ENCODE data around the gene DNAH2. TPM values are rescaled to one million over a fixed set of nuclear protein-coding genes. Genes with fewer than 3 reads are reported as not detected.

The DNAH2 gene
- total RNA-seq, 6 donors from 2014 or later, result 0.66 to 34.6 (median 6.0) TPM

DNA sequence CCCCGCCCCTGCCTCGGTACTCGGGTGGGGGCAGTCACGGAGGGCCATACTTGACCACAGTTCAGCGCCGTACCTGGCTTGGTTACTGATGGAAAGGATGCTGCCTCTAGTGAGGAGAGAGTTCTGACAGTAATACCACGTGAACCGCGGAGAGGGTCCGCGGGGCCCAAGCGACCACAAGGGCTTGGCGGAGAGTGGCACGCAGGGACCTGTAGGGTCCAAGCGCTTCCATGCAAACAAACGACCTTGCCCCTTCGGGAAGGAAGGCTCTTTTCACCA, 125.7 kb downstream of the DNAH2 start:
- Histone ChIP-seq H3K4me3 (peak overlapping the region; percentile 82 to 90 (median 87)), H3K9me3 (no peaks in the 10 kb centered on the region), H3K27ac (peak overlapping the region; percentile 99 to 100 (median 100)), H3K4me1 (peaks cover 31 to 65% (median 43%) of the 10 kb centered on the region in 4 donors), H3K27me3 (no peaks in the 10 kb centered on the region), H3K36me3 (peaks cover 16 to 32% (median 30%) of the 10 kb centered on the region in 4 donors)
- no peak for DNase-seq
- 2% methylated on average over 17 of the region's 17 CpGs; no CpG with 5 or more reads in 1 of the 2 donors for WGBS, 2 donors
- ATAC-seq (ENCODE audit: low FRiP score in 2 of 2), result no peak
- TF ChIP-seq EP300 (IDR thresholded peaks at IDR 0.05), result no peak
- no peak for TF ChIP-seq POLR2AphosphoS5 (IDR thresholded peaks at IDR 0.05)
- TF ChIP-seq, protein P1, sequence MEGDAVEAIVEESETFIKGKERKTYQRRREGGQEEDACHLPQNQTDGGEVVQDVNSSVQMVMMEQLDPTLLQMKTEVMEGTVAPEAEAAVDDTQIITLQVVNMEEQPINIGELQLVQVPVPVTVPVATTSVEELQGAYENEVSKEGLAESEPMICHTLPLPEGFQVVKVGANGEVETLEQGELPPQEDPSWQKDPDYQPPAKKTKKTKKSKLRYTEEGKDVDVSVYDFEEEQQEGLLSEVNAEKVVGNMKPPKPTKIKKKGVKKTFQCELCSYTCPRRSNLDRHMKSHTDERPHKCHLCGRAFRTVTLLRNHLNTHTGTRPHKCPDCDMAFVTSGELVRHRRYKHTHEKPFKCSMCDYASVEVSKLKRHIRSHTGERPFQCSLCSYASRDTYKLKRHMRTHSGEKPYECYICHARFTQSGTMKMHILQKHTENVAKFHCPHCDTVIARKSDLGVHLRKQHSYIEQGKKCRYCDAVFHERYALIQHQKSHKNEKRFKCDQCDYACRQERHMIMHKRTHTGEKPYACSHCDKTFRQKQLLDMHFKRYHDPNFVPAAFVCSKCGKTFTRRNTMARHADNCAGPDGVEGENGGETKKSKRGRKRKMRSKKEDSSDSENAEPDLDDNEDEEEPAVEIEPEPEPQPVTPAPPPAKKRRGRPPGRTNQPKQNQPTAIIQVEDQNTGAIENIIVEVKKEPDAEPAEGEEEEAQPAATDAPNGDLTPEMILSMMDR (IDR thresholded peaks at IDR 0.05), result peak in 1 of 6 experiments; percentile 4
- TF ChIP-seq POLR2A (IDR thresholded peaks at IDR 0.05), result no peak

DNA sequence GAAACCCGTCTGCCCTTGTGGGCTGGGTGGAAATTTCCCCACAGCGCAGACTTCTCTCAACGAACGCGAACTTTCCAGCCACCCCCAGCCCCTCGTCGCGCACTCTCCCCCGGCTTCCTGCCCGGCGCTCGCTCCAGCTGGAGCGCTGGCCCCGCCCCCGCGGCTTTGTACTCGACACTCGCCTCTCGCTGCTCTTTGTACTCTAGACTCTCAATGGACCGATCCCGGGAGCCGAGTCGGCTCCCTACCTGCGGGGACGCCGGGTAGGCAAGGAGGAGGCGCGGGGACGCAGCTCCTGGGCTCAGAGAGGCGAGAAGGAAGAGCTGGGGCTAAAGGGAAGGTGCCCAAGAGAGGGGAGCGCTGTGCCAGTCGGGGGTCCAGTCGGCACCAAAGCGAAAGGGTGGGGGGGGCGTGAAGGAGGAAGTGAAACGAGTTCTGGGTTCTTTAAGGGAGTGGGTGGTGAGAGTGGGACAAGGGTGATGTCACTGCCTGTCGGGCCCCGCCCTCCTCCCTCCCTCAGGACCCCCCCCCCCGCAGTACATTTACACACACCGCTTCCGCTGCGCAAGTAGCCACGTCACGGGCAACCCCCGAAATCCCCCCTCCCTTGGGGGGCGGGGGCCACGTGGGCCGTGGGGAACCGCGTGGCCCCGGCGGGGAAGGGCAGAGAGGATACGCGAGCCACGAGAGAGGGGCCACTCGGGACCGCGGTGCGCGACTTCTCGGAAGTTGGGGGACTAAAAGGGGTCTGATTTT, 126.2 kb downstream of the DNAH2 start:
- ATAC-seq (ENCODE audit: low FRiP score in 2 of 2), result peak; percentile 66 to 75

DNA sequence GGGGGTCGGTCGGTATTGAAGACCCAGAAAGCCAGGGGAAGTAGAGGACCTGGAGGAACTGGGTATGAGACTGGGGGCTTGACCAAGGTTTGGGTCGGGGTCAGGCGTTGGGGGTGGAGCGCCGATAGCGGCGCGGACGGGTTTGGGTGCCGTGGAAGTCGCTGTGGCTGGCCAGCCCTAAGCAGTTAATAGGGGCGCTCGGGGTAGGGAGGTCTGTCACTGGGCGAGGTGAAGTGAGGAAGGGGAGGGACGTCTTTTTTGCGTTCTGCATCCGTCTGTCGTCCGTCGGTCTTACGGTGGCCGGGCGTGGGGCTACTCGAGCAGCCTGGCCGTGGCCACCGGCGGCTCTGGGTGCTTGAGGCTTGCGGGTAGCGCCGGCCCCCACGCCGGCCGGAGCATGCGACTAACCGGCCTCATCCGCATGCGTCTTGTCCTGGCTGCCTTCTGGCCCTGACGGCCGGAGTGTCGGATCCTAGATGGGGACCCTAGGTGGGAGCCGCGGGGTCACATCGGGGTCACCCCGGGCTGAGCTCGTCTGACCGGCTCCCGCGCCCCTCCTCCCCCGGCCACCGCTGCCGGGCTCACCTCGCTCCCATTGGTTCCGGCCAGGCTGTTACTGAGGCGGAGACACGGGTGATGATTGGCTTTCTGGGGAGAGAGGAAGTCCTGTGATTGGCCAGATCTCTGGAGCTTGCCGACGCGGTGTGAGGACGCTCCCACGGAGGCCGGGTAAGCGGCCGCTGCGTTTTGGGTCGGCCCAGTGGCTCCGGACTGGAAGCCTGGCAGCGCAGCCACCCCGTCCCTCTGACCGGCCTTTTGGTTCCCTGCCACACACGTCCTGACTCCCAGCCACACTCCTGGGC, 127.0 kb downstream of the DNAH2 start:
- WGBS, 2 donors, result 0 to 1% methylated on average over 30 to 66 of the region's 71 CpGs
- Histone ChIP-seq H3K4me1 (peaks cover 20 to 52% (median 30%) of the 10 kb centered on the region in 4 donors), H3K27me3 (no peaks in the 10 kb centered on the region), H3K36me3 (peaks cover 26 to 46% (median 44%) of the 10 kb centered on the region in 4 donors), H3K4me3 (peak overlapping the region; percentile 82 to 90 (median 87)), H3K27ac (peak overlapping the region; percentile 99 to 100 (median 100)), H3K9me3 (no peaks in the 10 kb centered on the region)
- DNase-seq (peak; percentile 95), ATAC-seq (ENCODE audit: low FRiP score in 2 of 2) (peak; percentile 72 to 86)
- TF ChIP-seq EP300 (IDR thresholded peaks at IDR 0.05) (no peak), POLR2A (IDR thresholded peaks at IDR 0.05) (peak in 3 of 4 donors; percentile 47 to 81 (median 78)), POLR2AphosphoS5 (IDR thresholded peaks at IDR 0.05) (peak; percentile 80 to 93)
- TF ChIP-seq, protein P1 (IDR thresholded peaks at IDR 0.05), result no peak

More for the DNA sequence above, 126.2 kb downstream of the DNAH2 start:
- H3K27me3 ChIP-seq, result no peaks in the 10 kb centered on the region
- TF ChIP-seq POLR2AphosphoS5 (IDR thresholded peaks at IDR 0.05) (peak; percentile 68 to 74), POLR2A (IDR thresholded peaks at IDR 0.05) (peak in 3 of 4 donors; percentile 27 to 64 (median 61)), EP300 (IDR thresholded peaks at IDR 0.05) (peak in 2 of 4 donors; percentile 63 to 86)
- TF ChIP-seq, protein P1 (IDR thresholded peaks at IDR 0.05), result peak in 1 of 6 experiments; percentile 5
- H3K4me3 ChIP-seq, result peak overlapping the region; percentile 82 to 90 (median 87)
- peaks cover 20 to 38% (median 36%) of the 10 kb centered on the region in 4 donors for H3K36me3 ChIP-seq
- peaks cover 28 to 60% (median 39%) of the 10 kb centered on the region in 4 donors for H3K4me1 ChIP-seq
- peak overlapping the region; percentile 99 to 100 (median 100) for H3K27ac ChIP-seq
- DNase-seq, result peak; percentile 91 to 97
- 1 to 2% methylated on average over 48 to 54 of the region's 61 CpGs for WGBS, 2 donors
- H3K9me3 ChIP-seq, result no peaks in the 10 kb centered on the region

DNA sequence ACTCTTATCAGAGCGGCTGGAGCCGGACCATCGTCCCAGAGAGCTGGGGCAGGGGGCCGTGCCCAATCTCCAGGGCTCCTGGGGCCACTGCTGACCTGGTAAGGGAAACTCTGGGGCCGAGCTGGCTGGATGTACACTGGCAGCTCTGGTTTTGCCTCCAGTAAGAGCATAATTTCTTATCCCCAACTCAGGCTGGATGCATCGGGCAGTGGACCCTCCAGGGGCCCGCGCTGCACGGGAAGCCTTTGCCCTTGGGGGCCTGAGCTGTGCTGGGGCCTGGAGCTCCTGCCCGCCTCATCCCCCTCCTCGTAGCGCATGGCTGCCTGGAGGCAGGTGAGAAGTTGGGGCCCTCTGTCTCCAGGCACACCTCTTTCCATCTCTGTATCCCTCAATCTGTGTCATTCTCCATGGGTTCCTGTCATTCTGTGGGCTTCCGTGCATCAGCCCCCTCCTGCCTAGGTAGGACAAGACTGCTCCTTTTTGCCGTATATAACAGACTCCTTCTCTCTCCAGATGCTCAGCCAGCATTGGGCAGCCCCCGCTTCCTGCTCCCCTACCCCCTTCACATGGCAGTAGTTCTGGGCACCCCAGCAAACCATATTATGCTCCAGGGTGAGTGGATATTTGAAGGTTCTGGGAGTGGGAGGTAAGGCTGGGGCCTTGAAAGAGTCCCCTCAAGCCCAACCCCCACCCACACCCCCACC, 128.0 kb downstream of the DNAH2 start:
- peaks cover 17 to 43% (median 21%) of the 10 kb centered on the region in 4 donors for H3K4me1 ChIP-seq
- WGBS, 2 donors, result 82 to 88% methylated on average over 11 to 15 of the region's 15 CpGs
- peak overlapping the region; percentile 99 to 100 (median 100) for H3K27ac ChIP-seq
- DNase-seq (peak in 1 of 2 donors; percentile 66), ATAC-seq (ENCODE audit: low FRiP score in 2 of 2) (no peak)
- TF ChIP-seq POLR2AphosphoS5 (IDR thresholded peaks at IDR 0.05) (no peak), EP300 (IDR thresholded peaks at IDR 0.05) (no peak), POLR2A (IDR thresholded peaks at IDR 0.05) (no peak)
- TF ChIP-seq, protein P1 (IDR thresholded peaks at IDR 0.05), result no peak
- H3K4me3 ChIP-seq, result peak overlapping the region in 3 of 4 donors; percentile 82 to 90 (median 85)
- no peaks in the 10 kb centered on the region for H3K9me3 ChIP-seq
- no peaks in the 10 kb centered on the region for H3K27me3 ChIP-seq
- H3K36me3 ChIP-seq, result peaks cover 32 to 54% (median 53%) of the 10 kb centered on the region in 4 donors

Measured in upper lobe of left lung (tissue), 6 donors.